Hepatocyte (in vitro differentiated cells): ENCODE measurements around the gene EFR3B.

Experiments used
- EZH2 ChIP-seq: fragments of 200-600 bp; sonication (generic); IDR thresholded peaks from 2 replicates; pipeline ENCODE4 v1.6.1; 2016; ENCODE audit warnings: antibody characterized with exemption, mild to moderate bottlenecking, borderline replicate concordance
- EZH2phosphoT487 ChIP-seq: fragments of 200-600 bp; sonication (generic); IDR thresholded peaks from one replicate; pipeline ENCODE4 v1.6.1; 2018; ENCODE audit warnings: antibody characterized with exemption, mild to moderate bottlenecking, low read depth, moderate library complexity; ENCODE audit not compliant: unreplicated experiment, severe bottlenecking
- TF ChIP-seq, protein P1 (sequence below): fragments of 200-600 bp; sonication (generic); IDR thresholded peaks from 2 replicates; pipeline ENCODE4 v1.5.1; 2016; ENCODE audit warnings: antibody characterized with exemption, mild to moderate bottlenecking; ENCODE audit not compliant: poor library complexity

- TF ChIP-seq EZH2 (no peak), EZH2phosphoT487 (no peak)
- TF ChIP-seq, protein P1, sequence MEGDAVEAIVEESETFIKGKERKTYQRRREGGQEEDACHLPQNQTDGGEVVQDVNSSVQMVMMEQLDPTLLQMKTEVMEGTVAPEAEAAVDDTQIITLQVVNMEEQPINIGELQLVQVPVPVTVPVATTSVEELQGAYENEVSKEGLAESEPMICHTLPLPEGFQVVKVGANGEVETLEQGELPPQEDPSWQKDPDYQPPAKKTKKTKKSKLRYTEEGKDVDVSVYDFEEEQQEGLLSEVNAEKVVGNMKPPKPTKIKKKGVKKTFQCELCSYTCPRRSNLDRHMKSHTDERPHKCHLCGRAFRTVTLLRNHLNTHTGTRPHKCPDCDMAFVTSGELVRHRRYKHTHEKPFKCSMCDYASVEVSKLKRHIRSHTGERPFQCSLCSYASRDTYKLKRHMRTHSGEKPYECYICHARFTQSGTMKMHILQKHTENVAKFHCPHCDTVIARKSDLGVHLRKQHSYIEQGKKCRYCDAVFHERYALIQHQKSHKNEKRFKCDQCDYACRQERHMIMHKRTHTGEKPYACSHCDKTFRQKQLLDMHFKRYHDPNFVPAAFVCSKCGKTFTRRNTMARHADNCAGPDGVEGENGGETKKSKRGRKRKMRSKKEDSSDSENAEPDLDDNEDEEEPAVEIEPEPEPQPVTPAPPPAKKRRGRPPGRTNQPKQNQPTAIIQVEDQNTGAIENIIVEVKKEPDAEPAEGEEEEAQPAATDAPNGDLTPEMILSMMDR, result no peak
Measured at GRCh38 chr2:25173719-25174118, 131.8 kb downstream of the EFR3B start.
